A673 (cell line): ENCODE data around the gene FNDC1. TPM values are rescaled to one million over a fixed set of nuclear protein-coding genes. Genes with fewer than 3 reads are reported as not detected.

Experiments
- BruUV-seq: library from RNA; stranded (reverse); fragments of 400-500 nt; replicated peaks from 2 replicates; lab custom pipeline; 2021; lab: Mats Ljungman, UMichigan
- CTCF ChIA-PET: fragments of 300-600 bp; sonication (Branson Sonifier 250); formaldehyde crosslinking; loops from one replicate; lab custom pipeline; 2022; ENCODE audit warnings: antibody characterized with exemption; lab: Charles Lee
- POLR2A ChIA-PET: fragments of 300-600 bp; sonication (Branson Sonifier 250); formaldehyde crosslinking; loops from one replicate; lab custom pipeline; 2022; ENCODE audit warnings: antibody characterized with exemption; ENCODE audit not compliant: low non-redundant PET; lab: Charles Lee
- DNase-seq: peaks from one replicate; pipeline ENCODE4 v3.0.0-alpha.2; 2015; ENCODE audit warnings: low spot score
- H3K27ac ChIP-seq: fragments of 200-600 bp; sonication (generic); 2 replicates; pipeline ENCODE4 v1.5.1; 2016; ENCODE audit warnings: mixed run types, low read depth, mild to moderate bottlenecking, mixed read lengths, antibody characterized with exemption, low read length; ENCODE audit not compliant: poor library complexity, severe bottlenecking
- H3K27me3 ChIP-seq: fragments of 200-600 bp; sonication (generic); replicated peaks from 2 replicates; pipeline ENCODE4 v1.6.1; 2017; ENCODE audit warnings: mixed run types, low read depth, mild to moderate bottlenecking, mixed read lengths, antibody characterized with exemption, low read length; ENCODE audit not compliant: insufficient read depth, poor library complexity
- H3K36me3 ChIP-seq: fragments of 200-600 bp; sonication (generic); 2 replicates; pipeline ENCODE4 v1.6.1; 2016; ENCODE audit warnings: mixed run types, mild to moderate bottlenecking, mixed read lengths, antibody characterized with exemption, low read length; ENCODE audit not compliant: insufficient read depth, poor library complexity, severe bottlenecking
- H3K4me1 ChIP-seq: fragments of 200-600 bp; sonication (generic); 2 replicates; pipeline ENCODE4 v1.6.1; 2017; ENCODE audit warnings: mixed run types, mild to moderate bottlenecking, mixed read lengths, antibody characterized with exemption, low read length; ENCODE audit not compliant: insufficient read depth, poor library complexity, severe bottlenecking
- H3K4me3 ChIP-seq: fragments of 200-600 bp; sonication (generic); 2 replicates; pipeline ENCODE4 v1.5.1; 2016; ENCODE audit warnings: low read depth, mixed run types, mild to moderate bottlenecking, mixed read lengths, low read length; ENCODE audit not compliant: poor library complexity, severe bottlenecking
- H3K9me3 ChIP-seq: fragments of 200-600 bp; sonication (generic); 2 replicates; pipeline ENCODE4 v1.6.1; 2016; ENCODE audit warnings: mixed run types, low read depth, mild to moderate bottlenecking, mixed read lengths, antibody characterized with exemption, low read length; ENCODE audit not compliant: poor library complexity, severe bottlenecking
- CTCF ChIP-seq: fragments of 300-800, 200-600 bp; sonication (generic); conservative IDR thresholded peaks from 2 replicates; pipeline ENCODE4 v1.5.1; 2017; ENCODE audit warnings: low read depth, mild to moderate bottlenecking, antibody characterized with exemption, low read length, moderate library complexity, mixed read lengths
- EZH2 ChIP-seq: fragments of 200-600 bp; sonication (generic); IDR thresholded peaks from 2 replicates; pipeline ENCODE4 v1.6.1; 2017; ENCODE audit warnings: borderline replicate concordance, low read depth, mild to moderate bottlenecking, mixed read lengths, antibody characterized with exemption, low read length; ENCODE audit not compliant: poor library complexity, severe bottlenecking
- intact Hi-C: fragments of 100-400 bp; cut with micrococcal nuclease; formaldehyde crosslinking; loops from one replicate; pipeline ENCODE4 v1.10.0; 2022; ENCODE audit not compliant: unreplicated experiment
- total RNA-seq: library from RNA; stranded (reverse); gene quantifications from 2 replicates; pipeline ENCODE4 v1.2.3, GENCODE V29; 2021

The FNDC1 gene
- total RNA-seq, 1 experiment from 2014 or later = not detected

- no peaks in the 10 kb centered on the region for H3K4me1 ChIP-seq
- intact Hi-C loops = no loop called here
- H3K36me3 ChIP-seq = no peaks in the 10 kb centered on the region
- no peaks in the 10 kb centered on the region for H3K9me3 ChIP-seq
- TF ChIP-seq EZH2 = no peak
- no peak for TF ChIP-seq CTCF
- H3K27ac ChIP-seq = no peak overlapping the region
- DNase-seq = no peak
- H3K4me3 ChIP-seq = no peak overlapping the region
- ChIA-PET POLR2A (no interaction called here), CTCF (no interaction called here)
- H3K27me3 ChIP-seq = no peaks in the 10 kb centered on the region
- no TSS peak for BruUV-seq
Observed at GRCh38 chr6:159305804-159306537, 136.8 kb downstream of the FNDC1 start.

GRCh38 chr6:159307246-159307790, 138.1 kb downstream of the FNDC1 start:
- no peak overlapping the region for H3K4me3 ChIP-seq
- no TSS peak for BruUV-seq
- H3K9me3 ChIP-seq = no peaks in the 10 kb centered on the region
- no peak for TF ChIP-seq EZH2
- no peak for TF ChIP-seq CTCF
- POLR2A ChIA-PET = no interaction called here
- intact Hi-C loops = no loop called here
- no peak overlapping the region for H3K27ac ChIP-seq
- CTCF ChIA-PET = no interaction called here
- H3K27me3 ChIP-seq = no peaks in the 10 kb centered on the region
- no peaks in the 10 kb centered on the region for H3K4me1 ChIP-seq
- H3K36me3 ChIP-seq = no peaks in the 10 kb centered on the region
- no peak for DNase-seq

- ChIA-PET CTCF (no interaction called here), POLR2A (interaction anchor here (0.7 kb wide), 1 partner anchor 1307 kb away, joined by 5 read pairs; no protein-coding TSS in a partner anchor)
- no peaks in the 10 kb centered on the region for H3K9me3 ChIP-seq
- intact Hi-C loops = no loop called here
- no TSS peak for BruUV-seq
- H3K36me3 ChIP-seq = no peaks in the 10 kb centered on the region
- H3K27ac ChIP-seq = no peak overlapping the region
- TF ChIP-seq EZH2 (no peak), CTCF (no peak)
- no peaks in the 10 kb centered on the region for H3K4me1 ChIP-seq
- no peak overlapping the region for H3K4me3 ChIP-seq
- no peak for DNase-seq
- no peaks in the 10 kb centered on the region for H3K27me3 ChIP-seq
Observed at GRCh38 chr6:159308198-159308597, 139.0 kb downstream of the FNDC1 start.
